Stomach (tissue), 4 donors: ENCODE measurements around the gene EFNA4.

Experiments used
- POLR2A ChIP-seq, 4 donors: fragments of 450-650 bp; IDR thresholded peaks; one replicate each; pipeline ENCODE4 v1.6.1; 2016; ENCODE audit warnings: antibody characterized with exemption in 4 of 4, control low read depth in 2 of 4, mild to moderate bottlenecking in 1 of 4, moderate library complexity in 1 of 4
- TF ChIP-seq, protein P1 (sequence below), 7 experiments: fragments of 450-650 bp in 4 of 7; fragments of 200-600 bp in 3 of 7; sonication (generic) in 3 of 7; IDR thresholded peaks; one replicate each; pipeline ENCODE4 v1.5.1; 2016 to 2019; ENCODE audit warnings: antibody characterized with exemption in 7 of 7, control low read depth in 2 of 7, mild to moderate bottlenecking in 1 of 7

DNA sequence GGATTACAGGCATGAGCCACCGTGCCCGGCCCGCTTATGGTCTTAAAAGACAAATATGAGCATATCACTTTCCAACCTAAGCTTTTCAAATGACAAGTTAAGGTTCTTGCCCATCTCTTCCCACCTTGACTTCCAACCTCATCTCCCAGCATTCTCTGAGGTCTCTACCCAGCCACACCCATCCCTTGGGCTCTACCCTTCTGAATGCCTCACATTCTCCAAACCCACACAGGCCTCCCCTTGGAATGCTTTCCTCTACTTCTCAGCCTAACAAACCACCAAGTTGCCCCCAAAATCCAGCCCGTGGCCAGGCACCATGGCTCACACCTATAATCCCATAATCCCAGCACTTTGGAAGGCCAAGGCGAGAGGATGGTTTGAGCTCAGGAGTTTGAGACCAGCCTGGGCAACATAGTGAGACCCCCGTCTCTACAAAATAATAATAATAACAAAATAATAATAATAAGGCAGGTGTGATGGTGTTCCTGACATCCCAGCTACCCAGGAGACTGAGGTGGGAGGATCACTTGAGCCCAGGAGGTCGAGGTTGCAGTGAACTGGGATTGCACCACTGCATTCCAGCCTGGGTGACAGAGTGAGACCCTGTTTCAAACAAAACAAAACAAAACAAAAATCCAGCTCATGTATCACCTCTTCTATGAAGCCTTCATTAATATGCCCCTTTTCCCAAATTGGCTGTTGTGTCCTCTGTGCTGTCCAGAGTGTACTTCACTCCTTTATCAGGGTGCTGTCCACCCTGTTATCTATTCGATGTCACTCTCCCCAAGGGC is 41.2 kb upstream of the EFNA4 start:
- TF ChIP-seq, protein P1, sequence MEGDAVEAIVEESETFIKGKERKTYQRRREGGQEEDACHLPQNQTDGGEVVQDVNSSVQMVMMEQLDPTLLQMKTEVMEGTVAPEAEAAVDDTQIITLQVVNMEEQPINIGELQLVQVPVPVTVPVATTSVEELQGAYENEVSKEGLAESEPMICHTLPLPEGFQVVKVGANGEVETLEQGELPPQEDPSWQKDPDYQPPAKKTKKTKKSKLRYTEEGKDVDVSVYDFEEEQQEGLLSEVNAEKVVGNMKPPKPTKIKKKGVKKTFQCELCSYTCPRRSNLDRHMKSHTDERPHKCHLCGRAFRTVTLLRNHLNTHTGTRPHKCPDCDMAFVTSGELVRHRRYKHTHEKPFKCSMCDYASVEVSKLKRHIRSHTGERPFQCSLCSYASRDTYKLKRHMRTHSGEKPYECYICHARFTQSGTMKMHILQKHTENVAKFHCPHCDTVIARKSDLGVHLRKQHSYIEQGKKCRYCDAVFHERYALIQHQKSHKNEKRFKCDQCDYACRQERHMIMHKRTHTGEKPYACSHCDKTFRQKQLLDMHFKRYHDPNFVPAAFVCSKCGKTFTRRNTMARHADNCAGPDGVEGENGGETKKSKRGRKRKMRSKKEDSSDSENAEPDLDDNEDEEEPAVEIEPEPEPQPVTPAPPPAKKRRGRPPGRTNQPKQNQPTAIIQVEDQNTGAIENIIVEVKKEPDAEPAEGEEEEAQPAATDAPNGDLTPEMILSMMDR (IDR thresholded peaks at IDR 0.05): no peak
- no peak for TF ChIP-seq POLR2A (IDR thresholded peaks at IDR 0.05)
